Retinal pigment epithelial cell (primary cell): ENCODE results near the gene DOCK4.

Experiments used
- DNase-seq: peaks from one replicate; pipeline ENCODE4 v3.0.0-alpha.2; 2010; ENCODE audit warnings: low read depth
- H3K4me3 ChIP-seq: 2 replicates; pipeline ENCODE4 v1.5.1; 2011; ENCODE audit warnings: mild to moderate bottlenecking, low read length, control low read depth, moderate library complexity
- TF ChIP-seq, protein P1 (sequence below): conservative IDR thresholded peaks from 2 replicates; pipeline ENCODE4 v1.5.1; 2011; ENCODE audit warnings: low read depth, low read length, control low read depth, inconsistent platforms

DOCK4 gene

DNA sequence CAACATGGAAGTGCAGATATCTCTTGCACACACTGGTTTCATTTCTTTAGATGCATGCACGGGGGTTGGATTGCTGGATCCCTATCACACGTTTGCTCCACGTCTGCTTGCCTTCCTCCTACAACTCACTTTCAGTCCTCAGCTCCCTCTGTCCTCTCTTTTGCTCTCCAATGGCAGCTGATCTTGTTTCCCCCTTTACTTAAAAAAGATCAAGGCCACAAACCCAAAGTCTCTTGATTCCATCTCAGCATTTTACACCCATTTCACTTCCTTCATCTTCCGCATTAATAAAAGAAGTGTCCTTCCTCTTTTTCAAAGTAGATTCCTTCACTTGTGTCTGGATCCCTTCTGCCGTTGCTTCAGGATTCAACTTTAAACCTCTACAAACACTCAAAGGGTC lies 245.2 kb downstream of the DOCK4 start:
- no peak overlapping the region for H3K4me3 ChIP-seq
- TF ChIP-seq, protein P1, sequence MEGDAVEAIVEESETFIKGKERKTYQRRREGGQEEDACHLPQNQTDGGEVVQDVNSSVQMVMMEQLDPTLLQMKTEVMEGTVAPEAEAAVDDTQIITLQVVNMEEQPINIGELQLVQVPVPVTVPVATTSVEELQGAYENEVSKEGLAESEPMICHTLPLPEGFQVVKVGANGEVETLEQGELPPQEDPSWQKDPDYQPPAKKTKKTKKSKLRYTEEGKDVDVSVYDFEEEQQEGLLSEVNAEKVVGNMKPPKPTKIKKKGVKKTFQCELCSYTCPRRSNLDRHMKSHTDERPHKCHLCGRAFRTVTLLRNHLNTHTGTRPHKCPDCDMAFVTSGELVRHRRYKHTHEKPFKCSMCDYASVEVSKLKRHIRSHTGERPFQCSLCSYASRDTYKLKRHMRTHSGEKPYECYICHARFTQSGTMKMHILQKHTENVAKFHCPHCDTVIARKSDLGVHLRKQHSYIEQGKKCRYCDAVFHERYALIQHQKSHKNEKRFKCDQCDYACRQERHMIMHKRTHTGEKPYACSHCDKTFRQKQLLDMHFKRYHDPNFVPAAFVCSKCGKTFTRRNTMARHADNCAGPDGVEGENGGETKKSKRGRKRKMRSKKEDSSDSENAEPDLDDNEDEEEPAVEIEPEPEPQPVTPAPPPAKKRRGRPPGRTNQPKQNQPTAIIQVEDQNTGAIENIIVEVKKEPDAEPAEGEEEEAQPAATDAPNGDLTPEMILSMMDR: no peak
- DNase-seq: no peak

- no peak overlapping the region for H3K4me3 ChIP-seq
- DNase-seq: no peak
- TF ChIP-seq, protein P1: no peak
These were observed 247.3 kb downstream of the DOCK4 start for GRCh38 chr7:111958896-111959295.

DNA sequence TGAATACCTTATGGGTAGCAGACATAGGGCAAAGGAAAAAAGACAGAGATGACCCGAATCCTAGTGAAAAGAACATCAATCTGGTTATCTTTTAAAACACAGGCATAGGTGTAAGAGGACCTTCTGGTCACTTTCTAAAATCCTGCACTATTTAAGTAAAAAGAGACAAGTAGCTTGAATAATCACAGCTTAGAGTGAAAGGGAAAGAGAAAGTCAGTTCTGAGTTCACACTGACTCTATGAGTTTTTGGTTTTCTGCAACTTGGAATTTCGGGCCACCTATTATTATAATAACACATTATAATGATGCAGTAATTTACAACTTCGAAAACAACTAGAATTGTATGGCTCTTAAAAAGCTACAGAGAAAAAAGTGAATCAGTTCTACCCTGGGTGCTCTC lies 247.8 kb downstream of the DOCK4 start:
- TF ChIP-seq, protein P1: no peak
- DNase-seq: no peak
- no peak overlapping the region for H3K4me3 ChIP-seq

GRCh38 chr7:111955616-111956015 lies 250.6 kb downstream of the DOCK4 start:
- no peak overlapping the region for H3K4me3 ChIP-seq
- DNase-seq: no peak
- TF ChIP-seq, protein P1: no peak

- DNase-seq: no peak
- H3K4me3 ChIP-seq: no peak overlapping the region
These were observed 251.5 kb downstream of the DOCK4 start for GRCh38 chr7:111954474-111955381.

DNA sequence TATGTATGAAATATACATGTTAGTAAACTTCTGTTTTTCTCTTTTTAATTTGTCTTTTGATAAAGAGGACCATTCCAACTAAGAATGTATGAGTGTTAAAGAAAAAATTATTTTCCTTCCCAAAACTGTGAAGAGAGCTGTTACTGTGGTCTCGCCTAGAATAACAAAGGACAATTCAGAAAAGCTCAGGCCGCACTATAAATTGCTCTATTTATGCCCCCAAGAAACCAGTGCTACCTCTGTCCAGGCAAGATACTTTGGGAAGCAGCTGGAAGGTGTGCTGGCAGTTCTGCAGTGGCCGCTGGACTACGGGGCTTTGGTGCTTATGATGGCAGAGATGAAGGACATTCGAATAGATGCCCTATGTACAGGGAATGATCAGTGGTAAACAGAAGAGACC lies 252.1 kb downstream of the DOCK4 start:
- DNase-seq: no peak
- TF ChIP-seq, protein P1: no peak
- H3K4me3 ChIP-seq: no peak overlapping the region

More at GRCh38 chr7:111954474-111955381, 251.5 kb downstream of the DOCK4 start:
- TF ChIP-seq, protein P1: no peak

DNA sequence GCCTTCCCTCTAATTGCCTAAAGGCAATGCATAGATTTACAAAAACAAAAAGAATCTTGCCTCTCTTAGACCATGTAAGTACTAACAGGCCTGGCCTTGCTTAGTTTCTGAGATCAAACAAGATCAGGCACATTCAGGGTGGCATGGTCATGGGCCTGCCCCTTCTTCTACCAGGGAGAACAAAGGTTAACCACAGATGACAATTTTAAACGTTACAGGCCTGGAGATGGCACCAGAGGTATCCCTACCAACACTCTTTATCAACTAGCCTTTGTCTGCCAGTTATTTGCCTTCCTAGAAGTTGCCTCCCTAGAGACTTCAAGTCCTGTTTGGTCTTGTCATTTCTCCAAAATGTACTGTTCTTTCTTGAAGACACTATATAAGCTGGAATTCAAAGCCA lies 252.6 kb downstream of the DOCK4 start:
- DNase-seq: no peak
- TF ChIP-seq, protein P1: no peak
- no peak overlapping the region for H3K4me3 ChIP-seq
